IMR-90 (cell line): Measurements from ENCODE around the gene KLHL2. TPM values are rescaled to one million over a fixed set of nuclear protein-coding genes. Genes with fewer than 3 reads are reported as not detected.
A peak's percentile ranks its signal among the peaks of the same experiment; 100 is the strongest.

ENCODE experiments used
- ATAC-seq: fragments of 200-7000 bp; cut with Tn5 transposase; 2 replicates; pipeline ENCODE4 v1.9.1; 2020; ENCODE audit warnings: low read depth, mild to moderate bottlenecking, moderate library complexity
- BruUV-seq: library from RNA; stranded (reverse); fragments of 400-500 nt; replicated peaks from 2 replicates; lab custom pipeline; 2021; lab: Mats Ljungman, UMichigan
- CTCF ChIA-PET: fragments of 300-600 bp; formaldehyde crosslinking; extraction: SDS; loops from one replicate; lab custom pipeline; 2021; ENCODE audit warnings: antibody characterized with exemption; lab: Yijun Ruan, JAX
- POLR2A ChIA-PET: fragments of 300-600 bp; sonication (Branson Sonifier 250); formaldehyde crosslinking; loops from one replicate; lab custom pipeline; 2022; ENCODE audit warnings: antibody characterized with exemption; ENCODE audit not compliant: unreplicated experiment; lab: Charles Lee
- DNase-seq: peaks from one replicate; pipeline ENCODE4 v3.0.0; 2013
- H2AFZ ChIP-seq: replicated peaks from 2 replicates; pipeline ENCODE3; 2013; ENCODE audit warnings: low read length, mild to moderate bottlenecking; ENCODE audit not compliant: poor library complexity
- H2AK5ac ChIP-seq: 2 replicates; pipeline ENCODE4 v1.6.1; 2013; ENCODE audit warnings: low read depth, low read length, inconsistent platforms
- H2AK9ac ChIP-seq: replicated peaks from 2 replicates; pipeline ENCODE3; 2013; ENCODE audit warnings: mild to moderate bottlenecking, low read depth, low read length, moderate library complexity; ENCODE audit not compliant: poor library complexity
- H2BK120ac ChIP-seq: 2 replicates; pipeline ENCODE4 v1.6.1; 2013; ENCODE audit warnings: low read depth, low read length, inconsistent platforms
- H2BK15ac ChIP-seq: 3 replicates; pipeline ENCODE4 v1.6.1; 2013; ENCODE audit warnings: low read depth, low read length, inconsistent platforms
- H2BK20ac ChIP-seq: 2 replicates; pipeline ENCODE4 v1.6.1; 2013; ENCODE audit warnings: low read depth, mild to moderate bottlenecking, inconsistent platforms, low read length, moderate library complexity
- H2BK5ac ChIP-seq: 2 replicates; pipeline ENCODE4 v1.6.1; 2013; ENCODE audit warnings: mild to moderate bottlenecking, low read depth, low read length, inconsistent platforms; ENCODE audit not compliant: poor library complexity, severe bottlenecking
- H3K14ac ChIP-seq: replicated peaks from 2 replicates; pipeline ENCODE4 v1.6.1; 2013; ENCODE audit warnings: low read depth, low read length, inconsistent platforms
- H3K18ac ChIP-seq: 2 replicates; pipeline ENCODE4 v1.6.1; 2013; ENCODE audit warnings: low read depth, low read length, control low read depth
- H3K23ac ChIP-seq: 2 replicates; pipeline ENCODE4 v1.6.1; 2013; ENCODE audit warnings: low read depth, low read length, inconsistent platforms
- H3K27ac ChIP-seq: 2 replicates; pipeline ENCODE4 v1.5.1; 2013; ENCODE audit warnings: mild to moderate bottlenecking, control low read depth, low read length; ENCODE audit not compliant: insufficient read depth
- H3K27me3 ChIP-seq: 2 replicates; pipeline ENCODE4 v1.6.1; 2013; ENCODE audit warnings: low read length; ENCODE audit not compliant: control insufficient read depth, insufficient read depth
- H3K36me3 ChIP-seq: 2 replicates; pipeline ENCODE4 v1.6.1; 2013; ENCODE audit warnings: low read length, mixed read lengths; ENCODE audit not compliant: control insufficient read depth, insufficient read depth
- H3K4ac ChIP-seq: 2 replicates; pipeline ENCODE4 v1.6.1; 2013; ENCODE audit warnings: low read depth, low read length, inconsistent platforms
- H3K4me1 ChIP-seq: 2 replicates; pipeline ENCODE4 v1.6.1; 2013; ENCODE audit warnings: low read length, mixed read lengths; ENCODE audit not compliant: control insufficient read depth, insufficient read depth
- H3K4me2 ChIP-seq: 2 replicates; pipeline ENCODE4 v1.6.1; 2013; ENCODE audit warnings: low read depth, mild to moderate bottlenecking, control low read depth, low read length, moderate library complexity
- H3K4me3 ChIP-seq: 2 replicates; pipeline ENCODE4 v1.5.1; 2013; ENCODE audit warnings: low read depth, mild to moderate bottlenecking, control low read depth, low read length, moderate library complexity; ENCODE audit not compliant: insufficient read depth
- H3K56ac ChIP-seq: 2 replicates; pipeline ENCODE4 v1.6.1; 2013; ENCODE audit warnings: low read length, inconsistent platforms; ENCODE audit not compliant: insufficient read depth; ENCODE audit errors: extremely low read depth
- H3K79me1 ChIP-seq, 2 experiments: 2 replicates each; pipeline ENCODE4 v1.6.1; 2013; ENCODE audit warnings: low read length in 2 of 2, inconsistent platforms in 1 of 2, low read depth in 1 of 2
- H3K9ac ChIP-seq: 2 replicates; pipeline ENCODE4 v1.6.1; 2013; ENCODE audit warnings: low read depth, low read length, control low read depth
- H3K9me1 ChIP-seq: 2 replicates; pipeline ENCODE4 v1.6.1; 2013; ENCODE audit warnings: low read length, inconsistent platforms; ENCODE audit not compliant: insufficient read depth
- H3K9me3 ChIP-seq: 2 replicates; pipeline ENCODE4 v1.6.1; 2013; ENCODE audit warnings: low read length; ENCODE audit not compliant: control insufficient read depth, insufficient read depth
- H4K20me1 ChIP-seq: 2 replicates; pipeline ENCODE4 v1.6.1; 2013; ENCODE audit warnings: low read length, inconsistent platforms; ENCODE audit not compliant: insufficient read depth
- H4K5ac ChIP-seq: 2 replicates; pipeline ENCODE4 v1.6.1; 2013; ENCODE audit warnings: mild to moderate bottlenecking, low read depth, low read length, control low read depth
- H4K8ac ChIP-seq, 2 experiments: 2 replicates each; pipeline ENCODE4 v1.6.1; 2013; ENCODE audit warnings: low read depth in 2 of 2, low read length in 2 of 2, control low read depth in 1 of 2, inconsistent platforms in 1 of 2
- H4K91ac ChIP-seq: 2 replicates; pipeline ENCODE4 v1.6.1; 2013; ENCODE audit warnings: low read depth, low read length, inconsistent platforms; ENCODE audit not compliant: insufficient read depth
- CTCF ChIP-seq: conservative IDR thresholded peaks from 2 replicates; pipeline ENCODE4 v1.5.1; 2012; ENCODE audit warnings: mild to moderate bottlenecking, low read depth, low read length, improper control_type of control experiment
- NFE2L2 ChIP-seq: fragments of 150-350 bp; IDR thresholded peaks from 2 replicates; pipeline ENCODE4 v1.6.1; 2016; ENCODE audit warnings: low read depth, mild to moderate bottlenecking, low read length
- SMC3 ChIP-seq: fragments of 150-350 bp; IDR thresholded peaks from 2 replicates; pipeline ENCODE4 v1.6.1; 2016; ENCODE audit warnings: low read depth, mild to moderate bottlenecking, antibody characterized with exemption, low read length, moderate library complexity
- WGBS, 2 experiments: methylation state at CpG; one replicate each; pipeline versions ENCODE4 v1.1.5 to v1.1.7; 2013; ENCODE audit warnings: missing lambda C conversion rate in 2 of 2; ENCODE audit not compliant: insufficient read length in 1 of 2; ENCODE audit errors: extremely low coverage in 2 of 2; 5-methylcytosine and 5-hydroxymethylcytosine counted together
- dilution Hi-C: fragments of 300-500 bp; cut with HindIII; formaldehyde crosslinking; loops from one replicate; pipeline ENCODE4 v1.14.3; 2018; ENCODE audit warnings: low sequenced_read_pairs; ENCODE audit not compliant: unreplicated experiment
- in situ Hi-C: fragments of 300-500 bp; cut with MboI; formaldehyde crosslinking; loops from 3 replicates; pipeline ENCODE4 v1.14.3; 2019; ENCODE audit warnings: low sequenced_read_pairs, inconsistent platforms, mixed read lengths
- intact Hi-C: fragments of 100-400 bp; cut with micrococcal nuclease; formaldehyde crosslinking; loops from 2 replicates; pipeline ENCODE4 v1.10.0; 2022
- polyA plus RNA-seq, 3 experiments: library from polyadenylated mRNA; depleted of rRNA; stranded (reverse); fragments of >200 nt; gene quantifications; 2 replicates each; pipeline ENCODE4 v1.2.3, GENCODE V29; 2012; ENCODE audit warnings: low replicate concordance in 1 of 3
- total RNA-seq: library from RNA; depleted of rRNA; stranded (reverse); fragments of >200 nt; gene quantifications from 2 replicates; pipeline ENCODE4 v1.2.3, GENCODE V29; 2012

KLHL2 gene
- total and polyA plus RNA-seq, 2 of the 4 experiments (the other 2 are of a cell fraction) = 11.0 to 12.4 TPM

- Histone ChIP-seq H4K20me1 (no peaks in the 10 kb centered on the region), H3K4me2 (no peak overlapping the region), H2AK5ac (no peak overlapping the region), H4K5ac (no peak overlapping the region), H3K27ac (no peak overlapping the region), H3K56ac (no peak overlapping the region), H4K8ac (no peak overlapping the region), H3K9me3 (no peaks in the 10 kb centered on the region), H3K9me1 (no peaks in the 10 kb centered on the region), H3K18ac (no peak overlapping the region), H3K4me3 (no peak overlapping the region), H3K4ac (no peak overlapping the region), H2BK120ac (no peak overlapping the region), H2BK15ac (no peak overlapping the region), H3K23ac (no peak overlapping the region), H2AK9ac (no peak overlapping the region), H4K91ac (no peak overlapping the region), H3K4me1 (no peaks in the 10 kb centered on the region), H2BK20ac (no peak overlapping the region), H3K79me1 (no peaks in the 10 kb centered on the region), H2AFZ (no peak overlapping the region), H2BK5ac (no peak overlapping the region), H3K9ac (no peak overlapping the region), H3K36me3 (0 out of 2 replicates have a peak, but pooled peaks cover 2% of the 10 kb centered on the region), H3K27me3 (no peaks in the 10 kb centered on the region), H3K14ac (no peak overlapping the region)
- BruUV-seq = no TSS peak
- WGBS, 2 experiments = no CpG with 5 or more reads among the region's 10 CpGs
- TF ChIP-seq NFE2L2 = no peak
- peak; percentile 12; the same call in 1 of the 2 replicates for TF ChIP-seq SMC3
- TF ChIP-seq CTCF = 0 out of 2 replicates have a peak, but pooled peaks have one; percentile 9
- CTCF ChIA-PET = interaction anchor here (0.7 kb wide), 1 partner anchor 10 kb away, joined by 3 read pairs; no protein-coding TSS in a partner anchor
- DNase-seq (no peak), ATAC-seq (peak; percentile 37; the same call in 1 of the 2 replicates)
- POLR2A ChIA-PET = no interaction called here
- dilution Hi-C loops = no loop called here
- intact Hi-C loops = no loop called here
- in situ Hi-C loops = loop anchor here (25.0 kb wide), 1 partner anchor 134 kb away; the partner anchor contains the start of gene KLHL2
These were observed 138.5 kb downstream of the KLHL2 start for GRCh38 chr4:165345666-165346417.
